Measurements from ENCODE around the gene SLC25A13.

SLC25A13 gene

GRCh38 chr7:96322373-96322695 lies 436 bp upstream of the SLC25A13 start:
- DNase-seq: no peak

- peak; percentile 26 for DNase-seq
Observed at GRCh38 chr7:96321031-96321657, 754 bp downstream of the SLC25A13 start.

- no peak for DNase-seq
Observed at GRCh38 chr7:96320442-96320841, 1.5 kb downstream of the SLC25A13 start.

- no peak for DNase-seq
Observed at GRCh38 chr7:96319439-96319838, 2.5 kb downstream of the SLC25A13 start.

- no peak for DNase-seq
Observed at GRCh38 chr7:96316949-96317348, 4.9 kb downstream of the SLC25A13 start.

- no peak for DNase-seq
Observed at GRCh38 chr7:96315125-96315512, 6.8 kb downstream of the SLC25A13 start.

- no peak for DNase-seq
Observed at GRCh38 chr7:96314402-96315124, 7.3 kb downstream of the SLC25A13 start.

- no peak for DNase-seq
Observed at GRCh38 chr7:96313940-96314339, 8.0 kb downstream of the SLC25A13 start.

- DNase-seq: no peak
Observed at GRCh38 chr7:96312502-96312901, 9.4 kb downstream of the SLC25A13 start.

- DNase-seq: no peak
Observed at GRCh38 chr7:96311967-96312366, 9.9 kb downstream of the SLC25A13 start.

- DNase-seq: no peak
Observed at GRCh38 chr7:96310110-96310509, 11.8 kb downstream of the SLC25A13 start.

- DNase-seq: no peak
Observed at GRCh38 chr7:96308950-96309263, 13.0 kb downstream of the SLC25A13 start.

- no peak for DNase-seq
Observed at GRCh38 chr7:96308253-96308949, 13.5 kb downstream of the SLC25A13 start.

GRCh38 chr7:96306385-96307125 lies 15.3 kb downstream of the SLC25A13 start:
- no peak for DNase-seq

- no peak for DNase-seq
Observed at GRCh38 chr7:96305915-96306314, 16.0 kb downstream of the SLC25A13 start.

GRCh38 chr7:96304573-96304972 lies 17.3 kb downstream of the SLC25A13 start:
- no peak for DNase-seq

GRCh38 chr7:96303686-96304443 lies 18.0 kb downstream of the SLC25A13 start:
- no peak for DNase-seq

GRCh38 chr7:96303105-96303685 lies 18.7 kb downstream of the SLC25A13 start:
- DNase-seq: no peak

GRCh38 chr7:96300986-96301385 lies 20.9 kb downstream of the SLC25A13 start:
- no peak for DNase-seq

GRCh38 chr7:96300502-96300901 lies 21.4 kb downstream of the SLC25A13 start:
- DNase-seq: no peak

- DNase-seq: no peak
Observed at GRCh38 chr7:96299496-96299895, 22.4 kb downstream of the SLC25A13 start.

GRCh38 chr7:96297876-96298275 lies 24.0 kb downstream of the SLC25A13 start:
- DNase-seq: no peak
